IgD-negative memory B cell (primary cell): ENCODE measurements around the gene HDAC8. TPM values are rescaled to one million over a fixed set of nuclear protein-coding genes. Genes with fewer than 3 reads are reported as not detected.
"Not testable (repeated sequence)": the region's sequence is repeated elsewhere in the genome, so short reads cannot be mapped to it uniquely, and the experiment has no call there.

Experiments used
- H3K27ac Mint-ChIP-seq, 3 donors: one replicate each; pipeline ENCODE4 v1.8.0; 2020 to 2022; ENCODE audit warnings: mild to moderate bottlenecking in 3 of 3, mixed read lengths in 3 of 3, moderate library complexity in 1 of 3
- H3K27me3 Mint-ChIP-seq: one replicate; pipeline ENCODE4 v1.8.0; 2021; ENCODE audit warnings: mixed read lengths
- H3K36me3 Mint-ChIP-seq: one replicate; pipeline ENCODE4 v1.8.0; 2020; ENCODE audit warnings: mild to moderate bottlenecking, mixed read lengths
- H3K4me1 Mint-ChIP-seq, 3 donors: one replicate each; pipeline ENCODE4 v1.8.0; 2020 to 2022; ENCODE audit warnings: mixed read lengths in 3 of 3, mild to moderate bottlenecking in 1 of 3
- H3K4me3 Mint-ChIP-seq, 4 donors: one replicate each; pipeline ENCODE4 v1.8.0; 2020 to 2022; ENCODE audit warnings: mild to moderate bottlenecking in 4 of 4, mixed read lengths in 4 of 4, moderate library complexity in 3 of 4
- H3K9me3 Mint-ChIP-seq, 3 donors: one replicate each; pipeline ENCODE4 v1.8.0; 2020 to 2021; ENCODE audit warnings: mixed read lengths in 3 of 3, mild to moderate bottlenecking in 1 of 3
- polyA plus RNA-seq: library from polyadenylated mRNA; unstranded; fragments of 300-500 nt; fragmentation: Illumina TruSeq; gene quantifications from one replicate; pipeline ENCODE4 v1.2.3, GENCODE V29; 2021

Gene HDAC8
- polyA plus RNA-seq, 1 donor from 2014 or later: 18.7 TPM

- H3K9me3 Mint-ChIP-seq, H3K27ac Mint-ChIP-seq, H3K27me3 Mint-ChIP-seq, H3K36me3 Mint-ChIP-seq, H3K4me1 Mint-ChIP-seq: not testable (repeated sequence)
- peak overlapping the region in 1 of 4 donors; percentile 52 for H3K4me3 Mint-ChIP-seq
Measured at GRCh38 chrX:72559655-72560054, 13.0 kb downstream of the HDAC8 start.

- H3K4me3 Mint-ChIP-seq: no peak overlapping the region
- no peak overlapping the region for H3K27ac Mint-ChIP-seq
- H3K4me1 Mint-ChIP-seq: peaks cover 4 to 8% (median 7%) of the 10 kb centered on the region in 3 donors
- H3K36me3 Mint-ChIP-seq: peaks cover 3% of the 10 kb centered on the region
- peaks cover 3% of the 10 kb centered on the region for H3K27me3 Mint-ChIP-seq
- H3K9me3 Mint-ChIP-seq: peaks cover 0 to 3% (median 0%) of the 10 kb centered on the region in 3 donors
Measured at GRCh38 chrX:72554448-72555140, 18.0 kb downstream of the HDAC8 start.

- H3K27ac Mint-ChIP-seq, H3K4me1 Mint-ChIP-seq, H3K9me3 Mint-ChIP-seq, H3K36me3 Mint-ChIP-seq, H3K27me3 Mint-ChIP-seq, H3K4me3 Mint-ChIP-seq: not testable (repeated sequence)
Measured at GRCh38 chrX:72552443-72552842, 20.2 kb downstream of the HDAC8 start.

- H3K9me3 Mint-ChIP-seq: no peaks in the 10 kb centered on the region
Measured at GRCh38 chrX:72545990-72546389, 26.7 kb downstream of the HDAC8 start.

GRCh38 chrX:72540318-72540717 is 32.3 kb downstream of the HDAC8 start:
- no peak overlapping the region for H3K4me3 Mint-ChIP-seq
- H3K9me3 Mint-ChIP-seq: no peaks in the 10 kb centered on the region
- H3K36me3 Mint-ChIP-seq: no peaks in the 10 kb centered on the region
- H3K4me1 Mint-ChIP-seq: peaks cover 0 to 3% (median 2%) of the 10 kb centered on the region in 3 donors
- no peak overlapping the region for H3K27ac Mint-ChIP-seq
- H3K27me3 Mint-ChIP-seq: no peaks in the 10 kb centered on the region

More at GRCh38 chrX:72545990-72546389, 26.7 kb downstream of the HDAC8 start:
- peaks cover 5% of the 10 kb centered on the region for H3K36me3 Mint-ChIP-seq
- no peaks in the 10 kb centered on the region for H3K27me3 Mint-ChIP-seq
- H3K4me3 Mint-ChIP-seq: no peak overlapping the region
- H3K4me1 Mint-ChIP-seq: peaks cover 0 to 4% (median 0%) of the 10 kb centered on the region in 3 donors
- H3K27ac Mint-ChIP-seq: no peak overlapping the region

GRCh38 chrX:72539822-72540221 is 32.8 kb downstream of the HDAC8 start:
- Mint-ChIP-seq H3K9me3 (no peaks in the 10 kb centered on the region), H3K36me3 (peaks cover 1% of the 10 kb centered on the region), H3K27ac (no peak overlapping the region), H3K4me1 (peaks cover 0 to 3% (median 2%) of the 10 kb centered on the region in 3 donors), H3K27me3 (no peaks in the 10 kb centered on the region), H3K4me3 (no peak overlapping the region)

GRCh38 chrX:72536542-72536941 is 36.1 kb downstream of the HDAC8 start:
- H3K36me3 Mint-ChIP-seq: peaks cover 1% of the 10 kb centered on the region
- no peak overlapping the region for H3K4me3 Mint-ChIP-seq
- no peaks in the 10 kb centered on the region for H3K9me3 Mint-ChIP-seq
- peaks cover 0 to 3% (median 0%) of the 10 kb centered on the region in 3 donors for H3K4me1 Mint-ChIP-seq
- no peaks in the 10 kb centered on the region for H3K27me3 Mint-ChIP-seq
- H3K27ac Mint-ChIP-seq: no peak overlapping the region

GRCh38 chrX:72532366-72532765 is 40.3 kb downstream of the HDAC8 start:
- Mint-ChIP-seq H3K9me3 (no peaks in the 10 kb centered on the region), H3K4me3 (no peak overlapping the region), H3K27me3 (no peaks in the 10 kb centered on the region), H3K4me1 (no peaks in the 10 kb centered on the region), H3K36me3 (peaks cover 2% of the 10 kb centered on the region), H3K27ac (no peak overlapping the region)

GRCh38 chrX:72526534-72527508 is 45.8 kb downstream of the HDAC8 start:
- H3K36me3 Mint-ChIP-seq: peaks cover 1% of the 10 kb centered on the region
- peak overlapping the region in 1 of 3 donors; percentile 15 for H3K27ac Mint-ChIP-seq
- H3K4me3 Mint-ChIP-seq: no peak overlapping the region
- H3K4me1 Mint-ChIP-seq: peaks cover 3 to 9% (median 7%) of the 10 kb centered on the region in 3 donors
- no peaks in the 10 kb centered on the region for H3K9me3 Mint-ChIP-seq
- peaks cover 1% of the 10 kb centered on the region for H3K27me3 Mint-ChIP-seq

- Mint-ChIP-seq H3K9me3 (peaks cover 0 to 2% (median 2%) of the 10 kb centered on the region in 3 donors), H3K4me3 (no peak overlapping the region), H3K27me3 (no peaks in the 10 kb centered on the region), H3K4me1 (peaks cover 4 to 6% (median 5%) of the 10 kb centered on the region in 3 donors), H3K36me3 (peaks cover 5% of the 10 kb centered on the region), H3K27ac (peak overlapping the region in 1 of 3 donors; percentile 16)
Measured at GRCh38 chrX:72498782-72499181, 73.9 kb downstream of the HDAC8 start.

GRCh38 chrX:72495046-72495445 is 77.6 kb downstream of the HDAC8 start:
- Mint-ChIP-seq H3K4me3 (no peak overlapping the region), H3K36me3 (peaks cover 6% of the 10 kb centered on the region), H3K27me3 (no peaks in the 10 kb centered on the region), H3K4me1 (peaks cover 4 to 13% (median 13%) of the 10 kb centered on the region in 3 donors), H3K27ac (no peak overlapping the region), H3K9me3 (peaks cover 0 to 5% (median 0%) of the 10 kb centered on the region in 3 donors)

GRCh38 chrX:72492499-72492898 is 80.1 kb downstream of the HDAC8 start:
- Mint-ChIP-seq H3K4me3 (no peak overlapping the region), H3K36me3 (peaks cover 9% of the 10 kb centered on the region), H3K9me3 (peaks cover 0 to 3% (median 0%) of the 10 kb centered on the region in 3 donors), H3K27ac (no peak overlapping the region), H3K4me1 (peaks cover 0 to 8% (median 7%) of the 10 kb centered on the region in 3 donors), H3K27me3 (no peaks in the 10 kb centered on the region)

- not testable (repeated sequence) for H3K9me3 Mint-ChIP-seq, H3K4me3 Mint-ChIP-seq, H3K27me3 Mint-ChIP-seq, H3K27ac Mint-ChIP-seq, H3K4me1 Mint-ChIP-seq
- H3K36me3 Mint-ChIP-seq: peaks cover 12% of the 10 kb centered on the region
Measured at GRCh38 chrX:72490221-72490620, 82.4 kb downstream of the HDAC8 start.

- Mint-ChIP-seq H3K27ac (no peak overlapping the region), H3K36me3 (peaks cover 14% of the 10 kb centered on the region), H3K4me3 (no peak overlapping the region), H3K9me3 (peaks cover 0 to 3% (median 0%) of the 10 kb centered on the region in 3 donors), H3K4me1 (peaks cover 0 to 6% (median 3%) of the 10 kb centered on the region in 3 donors), H3K27me3 (peaks cover 1% of the 10 kb centered on the region)
Measured at GRCh38 chrX:72487661-72488060, 85.0 kb downstream of the HDAC8 start.
